Hepatocyte (in vitro differentiated cells): ENCODE measurements around the gene SLC8A1. TPM values are rescaled to one million over a fixed set of nuclear protein-coding genes. Genes with fewer than 3 reads are reported as not detected.

Experiments
- DNase-seq: peaks from one replicate; pipeline ENCODE4 v3.0.0-alpha.2; 2016; ENCODE audit warnings: low spot score
- H2AFZ ChIP-seq: fragments of 200-600 bp; sonication (generic); 2 replicates; pipeline ENCODE4 v1.6.0; 2016; ENCODE audit warnings: antibody characterized with exemption, mild to moderate bottlenecking
- H3K27ac ChIP-seq: fragments of 200-600 bp; sonication (generic); 2 replicates; pipeline ENCODE4 v1.5.1; 2016; ENCODE audit warnings: mild to moderate bottlenecking
- H3K27me3 ChIP-seq: fragments of 200-600 bp; sonication (generic); 2 replicates; pipeline ENCODE4 v1.6.1; 2016
- H3K36me3 ChIP-seq: fragments of 200-600 bp; sonication (generic); replicated peaks from 2 replicates; pipeline ENCODE4 v1.5.1; 2016; ENCODE audit warnings: low read depth; ENCODE audit not compliant: insufficient read depth
- H3K4me1 ChIP-seq: fragments of 200-600 bp; sonication (generic); 2 replicates; pipeline ENCODE4 v1.5.1; 2016; ENCODE audit warnings: mild to moderate bottlenecking, moderate library complexity; ENCODE audit not compliant: insufficient read depth
- H3K4me2 ChIP-seq: fragments of 200-600 bp; sonication (generic); 2 replicates; pipeline ENCODE4 v1.6.0; 2016
- H3K4me3 ChIP-seq: fragments of 200-600 bp; sonication (generic); 2 replicates; pipeline ENCODE4 v1.5.1; 2016; ENCODE audit warnings: mild to moderate bottlenecking
- H3K79me2 ChIP-seq: fragments of 200-600 bp; sonication (generic); 2 replicates; pipeline ENCODE4 v1.6.0; 2017; ENCODE audit warnings: mild to moderate bottlenecking
- H3K9me2 ChIP-seq: fragments of 200-600 bp; sonication (generic); replicated peaks from 2 replicates; pipeline ENCODE4 v1.6.0; 2017; ENCODE audit warnings: mild to moderate bottlenecking; ENCODE audit not compliant: insufficient read depth
- H3K9me3 ChIP-seq: fragments of 200-600 bp; sonication (generic); 2 replicates; pipeline ENCODE4 v1.5.1; 2016; ENCODE audit warnings: low read depth, mild to moderate bottlenecking
- H4K20me1 ChIP-seq: fragments of 200-600 bp; sonication (generic); 2 replicates; pipeline ENCODE4 v1.6.0; 2016; ENCODE audit warnings: mild to moderate bottlenecking; ENCODE audit not compliant: insufficient read depth, poor library complexity, severe bottlenecking
- CTCF ChIP-seq: fragments of 200-600 bp; sonication (generic); IDR thresholded peaks from 2 replicates; pipeline ENCODE4 v1.5.1; 2016; ENCODE audit warnings: antibody characterized with exemption, mild to moderate bottlenecking; ENCODE audit not compliant: poor library complexity
- EZH2 ChIP-seq: fragments of 200-600 bp; sonication (generic); IDR thresholded peaks from 2 replicates; pipeline ENCODE4 v1.6.1; 2016; ENCODE audit warnings: antibody characterized with exemption, mild to moderate bottlenecking, borderline replicate concordance
- EZH2phosphoT487 ChIP-seq: fragments of 200-600 bp; sonication (generic); IDR thresholded peaks from one replicate; pipeline ENCODE4 v1.6.1; 2018; ENCODE audit warnings: antibody characterized with exemption, mild to moderate bottlenecking, low read depth, moderate library complexity; ENCODE audit not compliant: unreplicated experiment, severe bottlenecking
- WGBS: methylation state at CpG from one replicate; pipeline ENCODE4 v1.1.6; 2016; ENCODE audit warnings: low lambda C conversion rate; ENCODE audit errors: missing lambda C conversion rate; 5-methylcytosine and 5-hydroxymethylcytosine counted together
- polyA plus RNA-seq: library from polyadenylated mRNA; unstranded; fragments of >200 nt; fragmentation: Nextera tagmentation; extraction: Ambion mirVana; gene quantifications from 2 replicates; pipeline ENCODE4 v1.2.1, GENCODE V29; 2016
- total RNA-seq: library from RNA; depleted of rRNA; stranded (reverse); fragments of >200 nt; gene quantifications from 2 replicates; pipeline ENCODE4 v1.2.3, GENCODE V29; 2014

Gene SLC8A1
- total and polyA plus RNA-seq, 2 experiments from 2014 or later: 2.2 to 8.9 TPM

- H3K4me2 ChIP-seq: no peak overlapping the region
- H3K9me2 ChIP-seq: no peaks in the 10 kb centered on the region
- no peaks in the 10 kb centered on the region for H4K20me1 ChIP-seq
- peaks cover 3% of the 10 kb centered on the region for H3K4me1 ChIP-seq
- no peaks in the 10 kb centered on the region for H3K27me3 ChIP-seq
- H3K4me3 ChIP-seq: no peak overlapping the region
- no peaks in the 10 kb centered on the region for H3K9me3 ChIP-seq
- 55% methylated on average over 3 of the region's 3 CpGs for WGBS
- no peak overlapping the region for H2AFZ ChIP-seq
- H3K36me3 ChIP-seq: no peaks in the 10 kb centered on the region
- peak; percentile 7 for DNase-seq
- H3K27ac ChIP-seq: no peak overlapping the region
- H3K79me2 ChIP-seq: no peaks in the 10 kb centered on the region
- no peak for TF ChIP-seq EZH2
- TF ChIP-seq CTCF: no peak
- TF ChIP-seq EZH2phosphoT487: no peak
Measured at GRCh38 chr2:40281021-40281940, 170.6 kb downstream of the SLC8A1 start.

GRCh38 chr2:40279482-40279881 lies 172.4 kb downstream of the SLC8A1 start:
- Histone ChIP-seq H3K79me2 (no peaks in the 10 kb centered on the region), H3K4me3 (no peak overlapping the region), H3K27me3 (no peaks in the 10 kb centered on the region), H3K4me2 (no peak overlapping the region), H3K36me3 (no peaks in the 10 kb centered on the region), H3K27ac (no peak overlapping the region), H3K9me2 (no peaks in the 10 kb centered on the region), H4K20me1 (no peaks in the 10 kb centered on the region), H3K4me1 (peaks cover 3% of the 10 kb centered on the region), H2AFZ (no peak overlapping the region), H3K9me3 (no peaks in the 10 kb centered on the region)
- TF ChIP-seq EZH2phosphoT487: no peak
- TF ChIP-seq EZH2: no peak
- no peak for TF ChIP-seq CTCF
- no peak for DNase-seq
- 83% methylated on average over 2 of the region's 2 CpGs for WGBS

GRCh38 chr2:40279001-40279400 lies 172.9 kb downstream of the SLC8A1 start:
- TF ChIP-seq CTCF (no peak), EZH2phosphoT487 (no peak), EZH2 (no peak)
- Histone ChIP-seq H3K79me2 (no peaks in the 10 kb centered on the region), H3K9me3 (no peaks in the 10 kb centered on the region), H3K4me1 (peaks cover 3% of the 10 kb centered on the region), H3K36me3 (no peaks in the 10 kb centered on the region), H3K4me3 (no peak overlapping the region), H3K4me2 (no peak overlapping the region), H3K9me2 (no peaks in the 10 kb centered on the region), H4K20me1 (no peaks in the 10 kb centered on the region), H3K27me3 (no peaks in the 10 kb centered on the region), H3K27ac (no peak overlapping the region), H2AFZ (no peak overlapping the region)
- 70% methylated on average over 2 of the region's 2 CpGs for WGBS
- no peak for DNase-seq
